DOHH2 (cell line): Measurements from ENCODE around the gene EDC4.

Experiments
- H3F3A ChIP-seq: fragments of 200-600 bp; sonication (generic), shearing (Covaris generic); 2 replicates; pipeline ENCODE4 v1.6.0; 2016; ENCODE audit warnings: antibody characterized with exemption, mild to moderate bottlenecking; ENCODE audit not compliant: control insufficient read depth, insufficient read depth
- H3K27ac ChIP-seq: fragments of 200-600 bp; sonication (generic); 2 replicates; pipeline ENCODE4 v1.5.1; 2014; ENCODE audit warnings: low read depth, mild to moderate bottlenecking, low read length, moderate library complexity
- H3K27me3 ChIP-seq: fragments of 200-600 bp; sonication (generic); 2 replicates; pipeline ENCODE4 v1.6.1; 2014; ENCODE audit warnings: mild to moderate bottlenecking, low read length, mixed read lengths; ENCODE audit not compliant: control insufficient read depth
- H3K36me3 ChIP-seq: fragments of 200-600 bp; sonication (generic); 2 replicates; pipeline ENCODE4 v1.6.1; 2014; ENCODE audit warnings: mild to moderate bottlenecking, low read length, moderate library complexity, mixed read lengths; ENCODE audit not compliant: control insufficient read depth
- H3K4me1 ChIP-seq: fragments of 200-600 bp; sonication (generic); 2 replicates; pipeline ENCODE4 v1.6.1; 2014; ENCODE audit warnings: mild to moderate bottlenecking, low read length, mixed read lengths; ENCODE audit not compliant: control insufficient read depth
- H3K4me2 ChIP-seq: fragments of 200-600 bp; sonication (generic); 2 replicates; pipeline ENCODE4 v1.6.0; 2014; ENCODE audit warnings: mild to moderate bottlenecking, low read length, moderate library complexity
- H3K4me3 ChIP-seq: fragments of 200-600 bp; sonication (generic); 2 replicates; pipeline ENCODE4 v1.5.1; 2014; ENCODE audit warnings: mild to moderate bottlenecking, low read length, mixed read lengths
- H3K79me2 ChIP-seq: fragments of 200-600 bp; sonication (generic); 2 replicates; pipeline ENCODE4 v1.6.1; 2014; ENCODE audit warnings: mild to moderate bottlenecking, low read length, mixed read lengths; ENCODE audit not compliant: control insufficient read depth
- H3K9me2 ChIP-seq: fragments of 200-600 bp; sonication (generic); replicated peaks from 2 replicates; pipeline ENCODE4 v1.6.1; 2014; ENCODE audit warnings: mild to moderate bottlenecking, low read length, mixed read lengths; ENCODE audit not compliant: control insufficient read depth
- H3K9me3 ChIP-seq: fragments of 200-600 bp; sonication (generic); 2 replicates; pipeline ENCODE4 v1.6.1; 2014; ENCODE audit warnings: antibody characterized with exemption, low read length, mixed read lengths; ENCODE audit not compliant: control insufficient read depth, insufficient read depth
- H4K20me1 ChIP-seq: fragments of 200-600 bp; sonication (generic); 2 replicates; pipeline ENCODE4 v1.6.0; 2014; ENCODE audit warnings: low read depth, mild to moderate bottlenecking, antibody characterized with exemption, low read length, moderate library complexity; ENCODE audit not compliant: control insufficient read depth, insufficient read depth
- EZH2phosphoT487 ChIP-seq: fragments of 200-600 bp; sonication (generic); IDR thresholded peaks from 2 replicates; pipeline ENCODE4 v1.6.1; 2017; ENCODE audit warnings: borderline replicate concordance, mild to moderate bottlenecking, antibody characterized with exemption, low read length, moderate library complexity, mixed read lengths
- TF ChIP-seq, protein P1 (sequence below): fragments of 200-600 bp; sonication (generic); IDR thresholded peaks from one replicate; pipeline ENCODE4 v1.5.1; 2014; ENCODE audit warnings: antibody characterized with exemption, mild to moderate bottlenecking, low read depth, low read length; ENCODE audit not compliant: poor library complexity, severe bottlenecking

Gene EDC4

GRCh38 chr16:67847064-67847861, 25.6 kb upstream of the EDC4 start, which contains the start of gene CENPT:
Gene CENPT (minus strand): TSS chr16:67847693. CDS start chr16:67833859, 13,834 bp downstream.
- Histone ChIP-seq H3F3A (peaks cover 7% of the 10 kb centered on the region; the same call in 1 of the 2 replicates), H3K27ac (peak within 1 kb of the TSS; percentile 67), H3K4me2 (peak within 1 kb of the TSS; percentile 78), H3K27me3 (no peaks in the 10 kb centered on the region), H3K9me3 (no peaks in the 10 kb centered on the region), H3K79me2 (peaks cover 92% of the 10 kb centered on the region), H3K4me1 (peaks cover 43% of the 10 kb centered on the region), H3K9me2 (no peaks in the 10 kb centered on the region), H3K36me3 (peaks cover 25% of the 10 kb centered on the region), H3K4me3 (peak within 1 kb of the TSS; percentile 77), H4K20me1 (peaks cover 7% of the 10 kb centered on the region)
- TF ChIP-seq EZH2phosphoT487: no peak
- TF ChIP-seq, protein P1, sequence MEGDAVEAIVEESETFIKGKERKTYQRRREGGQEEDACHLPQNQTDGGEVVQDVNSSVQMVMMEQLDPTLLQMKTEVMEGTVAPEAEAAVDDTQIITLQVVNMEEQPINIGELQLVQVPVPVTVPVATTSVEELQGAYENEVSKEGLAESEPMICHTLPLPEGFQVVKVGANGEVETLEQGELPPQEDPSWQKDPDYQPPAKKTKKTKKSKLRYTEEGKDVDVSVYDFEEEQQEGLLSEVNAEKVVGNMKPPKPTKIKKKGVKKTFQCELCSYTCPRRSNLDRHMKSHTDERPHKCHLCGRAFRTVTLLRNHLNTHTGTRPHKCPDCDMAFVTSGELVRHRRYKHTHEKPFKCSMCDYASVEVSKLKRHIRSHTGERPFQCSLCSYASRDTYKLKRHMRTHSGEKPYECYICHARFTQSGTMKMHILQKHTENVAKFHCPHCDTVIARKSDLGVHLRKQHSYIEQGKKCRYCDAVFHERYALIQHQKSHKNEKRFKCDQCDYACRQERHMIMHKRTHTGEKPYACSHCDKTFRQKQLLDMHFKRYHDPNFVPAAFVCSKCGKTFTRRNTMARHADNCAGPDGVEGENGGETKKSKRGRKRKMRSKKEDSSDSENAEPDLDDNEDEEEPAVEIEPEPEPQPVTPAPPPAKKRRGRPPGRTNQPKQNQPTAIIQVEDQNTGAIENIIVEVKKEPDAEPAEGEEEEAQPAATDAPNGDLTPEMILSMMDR: no peak

GRCh38 chr16:67848118-67848517, 24.7 kb upstream of the EDC4 start:
- TF ChIP-seq EZH2phosphoT487: no peak
- TF ChIP-seq, protein P1: no peak
- H3K9me2 ChIP-seq: no peaks in the 10 kb centered on the region
- H3K27me3 ChIP-seq: no peaks in the 10 kb centered on the region
- H3K9me3 ChIP-seq: no peaks in the 10 kb centered on the region
- peaks cover 92% of the 10 kb centered on the region for H3K79me2 ChIP-seq
- peaks cover 6% of the 10 kb centered on the region for H4K20me1 ChIP-seq
- peaks cover 24% of the 10 kb centered on the region for H3K36me3 ChIP-seq
- H3F3A ChIP-seq: peaks cover 7% of the 10 kb centered on the region; the same call in 1 of the 2 replicates
- peaks cover 42% of the 10 kb centered on the region for H3K4me1 ChIP-seq
- H3K4me2 ChIP-seq: peak overlapping the region; percentile 78
- no peak overlapping the region for H3K27ac ChIP-seq
- peak overlapping the region; percentile 77 for H3K4me3 ChIP-seq

DNA sequence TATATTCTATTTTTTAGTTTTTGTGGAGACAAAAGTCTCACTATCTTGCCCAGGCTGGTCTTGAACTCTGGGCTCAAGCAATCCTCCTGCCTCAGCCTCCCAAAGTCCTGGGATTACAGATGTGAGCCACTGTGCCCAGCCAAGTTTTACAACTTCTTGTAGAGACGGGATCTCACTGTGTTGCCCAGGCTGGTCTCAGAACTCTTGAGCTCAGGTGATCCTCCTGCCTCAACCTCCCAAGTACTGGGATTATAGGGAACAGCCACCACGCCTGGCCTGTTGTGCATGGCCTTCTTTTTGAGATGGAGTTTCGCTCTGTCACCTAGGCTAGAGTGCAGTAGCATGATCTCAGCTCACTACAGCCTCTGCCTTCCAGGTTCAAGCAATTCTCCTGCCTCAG, 19.2 kb upstream of the EDC4 start:
- TF ChIP-seq, protein P1: no peak
- TF ChIP-seq EZH2phosphoT487: no peak
- Histone ChIP-seq H3K36me3 (peaks cover 29% of the 10 kb centered on the region), H3F3A (no peaks in the 10 kb centered on the region), H3K27me3 (no peaks in the 10 kb centered on the region), H3K4me1 (peaks cover 6% of the 10 kb centered on the region; the same call in 1 of the 2 replicates), H3K79me2 (peaks cover 98% of the 10 kb centered on the region), H3K4me2 (no peak overlapping the region), H3K4me3 (no peak overlapping the region), H3K27ac (no peak overlapping the region), H4K20me1 (0 out of 2 replicates have a peak, but pooled peaks cover 4% of the 10 kb centered on the region), H3K9me3 (no peaks in the 10 kb centered on the region), H3K9me2 (no peaks in the 10 kb centered on the region)
